Measurements from ENCODE around the gene KRTAP4-8. TPM values are rescaled to one million over a fixed set of nuclear protein-coding genes. Genes with fewer than 3 reads are reported as not detected.

KRTAP4-8 gene
- total and polyA plus RNA-seq, 2 of the 13 experiments (the other 11 are each of a cell fraction or from before 2014, with no cell fraction given) = not detected

DNA sequence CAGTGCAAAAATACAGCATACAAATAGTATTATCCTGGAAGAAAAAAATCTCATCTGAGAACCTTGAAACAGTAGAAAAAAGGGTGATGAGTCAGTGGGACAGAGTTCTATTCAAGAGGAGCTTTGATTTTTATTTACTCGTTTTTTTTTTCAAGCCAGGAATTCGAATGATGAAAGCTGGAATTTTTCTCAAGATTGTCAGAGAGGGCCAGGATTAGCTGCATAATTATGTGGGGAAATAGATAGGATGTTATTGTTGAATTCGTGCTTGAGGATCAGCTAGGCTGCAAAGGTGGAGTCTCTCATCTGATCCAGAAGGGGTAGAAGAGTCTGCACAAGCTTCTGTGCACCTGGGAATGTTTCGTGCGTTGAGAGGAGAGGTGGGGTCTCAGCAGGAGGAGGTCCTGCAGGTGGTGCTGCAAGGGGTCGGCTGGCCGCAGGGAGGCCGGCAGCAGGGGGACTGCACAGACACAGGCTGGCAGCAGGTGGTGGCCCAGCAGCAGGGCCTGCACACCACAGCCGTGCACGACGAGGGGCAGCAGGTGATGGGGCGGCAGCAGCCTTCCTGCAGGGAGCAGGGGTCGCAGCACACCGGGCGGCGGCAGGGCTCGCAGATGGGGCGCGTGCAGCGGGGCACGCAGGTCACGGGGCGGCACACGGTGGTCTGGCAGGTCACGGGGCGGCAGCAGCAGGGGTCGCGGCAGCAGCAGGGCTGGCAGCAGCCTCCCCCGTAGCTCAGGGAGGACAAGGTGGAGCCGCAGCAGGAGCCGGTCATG lies 38.5 kb downstream of the KRTAP4-8 start (continued):
- TF ChIP-seq, protein P1, sequence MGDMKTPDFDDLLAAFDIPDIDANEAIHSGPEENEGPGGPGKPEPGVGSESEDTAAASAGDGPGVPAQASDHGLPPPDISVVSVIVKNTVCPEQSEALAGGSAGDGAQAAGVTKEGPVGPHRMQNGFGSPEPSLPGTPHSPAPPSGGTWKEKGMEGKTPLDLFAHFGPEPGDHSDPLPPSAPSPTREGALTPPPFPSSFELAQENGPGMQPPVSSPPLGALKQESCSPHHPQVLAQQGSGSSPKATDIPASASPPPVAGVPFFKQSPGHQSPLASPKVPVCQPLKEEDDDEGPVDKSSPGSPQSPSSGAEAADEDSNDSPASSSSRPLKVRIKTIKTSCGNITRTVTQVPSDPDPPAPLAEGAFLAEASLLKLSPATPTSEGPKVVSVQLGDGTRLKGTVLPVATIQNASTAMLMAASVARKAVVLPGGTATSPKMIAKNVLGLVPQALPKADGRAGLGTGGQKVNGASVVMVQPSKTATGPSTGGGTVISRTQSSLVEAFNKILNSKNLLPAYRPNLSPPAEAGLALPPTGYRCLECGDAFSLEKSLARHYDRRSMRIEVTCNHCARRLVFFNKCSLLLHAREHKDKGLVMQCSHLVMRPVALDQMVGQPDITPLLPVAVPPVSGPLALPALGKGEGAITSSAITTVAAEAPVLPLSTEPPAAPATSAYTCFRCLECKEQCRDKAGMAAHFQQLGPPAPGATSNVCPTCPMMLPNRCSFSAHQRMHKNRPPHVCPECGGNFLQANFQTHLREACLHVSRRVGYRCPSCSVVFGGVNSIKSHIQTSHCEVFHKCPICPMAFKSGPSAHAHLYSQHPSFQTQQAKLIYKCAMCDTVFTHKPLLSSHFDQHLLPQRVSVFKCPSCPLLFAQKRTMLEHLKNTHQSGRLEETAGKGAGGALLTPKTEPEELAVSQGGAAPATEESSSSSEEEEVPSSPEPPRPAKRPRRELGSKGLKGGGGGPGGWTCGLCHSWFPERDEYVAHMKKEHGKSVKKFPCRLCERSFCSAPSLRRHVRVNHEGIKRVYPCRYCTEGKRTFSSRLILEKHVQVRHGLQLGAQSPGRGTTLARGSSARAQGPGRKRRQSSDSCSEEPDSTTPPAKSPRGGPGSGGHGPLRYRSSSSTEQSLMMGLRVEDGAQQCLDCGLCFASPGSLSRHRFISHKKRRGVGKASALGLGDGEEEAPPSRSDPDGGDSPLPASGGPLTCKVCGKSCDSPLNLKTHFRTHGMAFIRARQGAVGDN (CRISPR knock-in tag; IDR thresholded peaks at IDR 0.05) = peak; percentile 79
- TF ChIP-seq ZNF292 (CRISPR knock-in tag; IDR thresholded peaks at IDR 0.05; ENCODE audit: borderline replicate concordance, low read depth) = 0 out of 2 replicates have a peak, but pooled peaks have one; percentile 40
- peak; percentile 94 for TF ChIP-seq PPARG (CRISPR knock-in tag; conservative IDR thresholded peaks at IDR 0.05)
- peak; percentile 93 for TF ChIP-seq MED1 (CRISPR knock-in tag; IDR thresholded peaks at IDR 0.05)
- TF ChIP-seq, protein P2, sequence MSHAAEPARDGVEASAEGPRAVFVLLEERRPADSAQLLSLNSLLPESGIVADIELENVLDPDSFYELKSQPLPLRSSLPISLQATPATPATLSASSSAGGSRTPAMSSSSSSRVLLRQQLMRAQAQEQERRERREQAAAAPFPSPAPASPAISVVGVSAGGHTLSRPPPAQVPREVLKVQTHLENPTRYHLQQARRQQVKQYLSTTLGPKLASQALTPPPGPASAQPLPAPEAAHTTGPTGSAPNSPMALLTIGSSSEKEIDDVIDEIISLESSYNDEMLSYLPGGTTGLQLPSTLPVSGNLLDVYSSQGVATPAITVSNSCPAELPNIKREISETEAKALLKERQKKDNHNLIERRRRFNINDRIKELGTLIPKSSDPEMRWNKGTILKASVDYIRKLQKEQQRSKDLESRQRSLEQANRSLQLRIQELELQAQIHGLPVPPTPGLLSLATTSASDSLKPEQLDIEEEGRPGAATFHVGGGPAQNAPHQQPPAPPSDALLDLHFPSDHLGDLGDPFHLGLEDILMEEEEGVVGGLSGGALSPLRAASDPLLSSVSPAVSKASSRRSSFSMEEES (CRISPR knock-in tag; IDR thresholded peaks at IDR 0.05) = peak; percentile 60; the same call in 1 of the 2 replicates
- peak; percentile 49; the same call in 1 of the 2 replicates for TF ChIP-seq NR2F2 (IDR thresholded peaks at IDR 0.05; ENCODE audit: borderline replicate concordance, low read depth)
- peak; percentile 34; the same call in 1 of the 2 replicates for TF ChIP-seq MEIS2 (CRISPR knock-in tag; IDR thresholded peaks at IDR 0.05)
- TF ChIP-seq, protein P3, sequence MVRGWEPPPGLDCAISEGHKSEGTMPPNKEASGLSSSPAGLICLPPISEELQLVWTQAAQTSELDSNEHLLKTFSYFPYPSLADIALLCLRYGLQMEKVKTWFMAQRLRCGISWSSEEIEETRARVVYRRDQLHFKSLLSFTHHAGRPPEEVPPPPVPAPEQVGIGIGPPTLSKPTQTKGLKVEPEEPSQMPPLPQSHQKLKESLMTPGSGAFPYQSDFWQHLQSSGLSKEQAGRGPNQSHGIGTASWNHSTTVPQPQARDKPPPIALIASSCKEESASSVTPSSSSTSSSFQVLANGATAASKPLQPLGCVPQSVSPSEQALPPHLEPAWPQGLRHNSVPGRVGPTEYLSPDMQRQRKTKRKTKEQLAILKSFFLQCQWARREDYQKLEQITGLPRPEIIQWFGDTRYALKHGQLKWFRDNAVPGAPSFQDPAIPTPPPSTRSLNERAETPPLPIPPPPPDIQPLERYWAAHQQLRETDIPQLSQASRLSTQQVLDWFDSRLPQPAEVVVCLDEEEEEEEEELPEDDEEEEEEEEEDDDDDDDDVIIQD (CRISPR knock-in tag; IDR thresholded peaks at IDR 0.05; ENCODE audit: low read depth) = peak; percentile 94
- TF ChIP-seq NCOR1 (IDR thresholded peaks at IDR 0.05; ENCODE audit: borderline replicate concordance, low read length) = peak; percentile 79; the same call in 1 of the 2 replicates
- peak; percentile 49 for TF ChIP-seq HNF4A (CRISPR knock-in tag; IDR thresholded peaks at IDR 0.05)
- TF ChIP-seq HDAC1 (CRISPR knock-in tag; IDR thresholded peaks at IDR 0.05) = peak; percentile 55; the same call in 1 of the 2 replicates
- TF ChIP-seq, protein P4, sequence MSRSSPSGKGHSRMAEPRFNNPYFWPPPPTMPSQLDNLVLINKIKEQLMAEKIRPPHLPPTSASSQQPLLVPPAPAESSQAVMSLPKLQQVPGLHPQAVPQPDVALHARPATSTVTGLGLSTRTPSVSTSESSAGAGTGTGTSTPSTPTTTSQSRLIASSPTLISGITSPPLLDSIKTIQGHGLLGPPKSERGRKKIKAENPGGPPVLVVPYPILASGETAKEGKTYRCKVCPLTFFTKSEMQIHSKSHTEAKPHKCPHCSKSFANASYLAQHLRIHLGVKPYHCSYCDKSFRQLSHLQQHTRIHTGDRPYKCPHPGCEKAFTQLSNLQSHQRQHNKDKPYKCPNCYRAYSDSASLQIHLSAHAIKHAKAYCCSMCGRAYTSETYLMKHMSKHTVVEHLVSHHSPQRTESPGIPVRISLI (CRISPR knock-in tag; IDR thresholded peaks at IDR 0.05; ENCODE audit: borderline replicate concordance) = peak; percentile 97
- TF ChIP-seq, protein P5, sequence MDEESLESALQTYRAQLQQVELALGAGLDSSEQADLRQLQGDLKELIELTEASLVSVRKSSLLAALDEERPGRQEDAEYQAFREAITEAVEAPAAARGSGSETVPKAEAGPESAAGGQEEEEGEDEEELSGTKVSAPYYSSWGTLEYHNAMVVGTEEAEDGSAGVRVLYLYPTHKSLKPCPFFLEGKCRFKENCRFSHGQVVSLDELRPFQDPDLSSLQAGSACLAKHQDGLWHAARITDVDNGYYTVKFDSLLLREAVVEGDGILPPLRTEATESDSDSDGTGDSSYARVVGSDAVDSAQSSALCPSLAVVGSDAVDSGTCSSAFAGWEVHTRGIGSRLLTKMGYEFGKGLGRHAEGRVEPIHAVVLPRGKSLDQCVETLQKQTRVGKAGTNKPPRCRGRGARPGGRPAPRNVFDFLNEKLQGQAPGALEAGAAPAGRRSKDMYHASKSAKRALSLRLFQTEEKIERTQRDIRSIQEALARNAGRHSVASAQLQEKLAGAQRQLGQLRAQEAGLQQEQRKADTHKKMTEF (CRISPR knock-in tag; IDR thresholded peaks at IDR 0.05) = peak; percentile 88
- peak; percentile 18; the same call in 1 of the 2 replicates for TF ChIP-seq STAG1 (CRISPR knock-in tag; IDR thresholded peaks at IDR 0.05)
- TF ChIP-seq, protein P6, sequence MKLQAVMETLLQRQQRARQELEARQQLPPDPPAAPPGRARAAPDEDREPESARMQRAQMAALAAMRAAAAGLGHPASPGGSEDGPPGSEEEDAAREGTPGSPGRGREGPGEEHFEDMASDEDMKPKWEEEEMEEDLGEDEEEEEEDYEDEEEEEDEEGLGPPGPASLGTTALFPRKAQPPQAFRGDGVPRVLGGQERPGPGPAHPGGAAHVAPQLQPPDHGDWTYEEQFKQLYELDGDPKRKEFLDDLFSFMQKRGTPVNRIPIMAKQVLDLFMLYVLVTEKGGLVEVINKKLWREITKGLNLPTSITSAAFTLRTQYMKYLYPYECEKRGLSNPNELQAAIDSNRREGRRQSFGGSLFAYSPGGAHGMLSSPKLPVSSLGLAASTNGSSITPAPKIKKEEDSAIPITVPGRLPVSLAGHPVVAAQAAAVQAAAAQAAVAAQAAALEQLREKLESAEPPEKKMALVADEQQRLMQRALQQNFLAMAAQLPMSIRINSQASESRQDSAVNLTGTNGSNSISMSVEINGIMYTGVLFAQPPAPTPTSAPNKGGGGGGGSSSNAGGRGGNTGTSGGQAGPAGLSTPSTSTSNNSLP (IDR thresholded peaks at IDR 0.05; ENCODE audit: low read depth, low read length) = peak; percentile 98
- peak; percentile 89 for TF ChIP-seq RXRB (CRISPR knock-in tag; IDR thresholded peaks at IDR 0.05; ENCODE audit: borderline replicate concordance)

Data from HepG2 (cell line).